ENCODE measurements around the gene IPPK. TPM values are rescaled to one million over a fixed set of nuclear protein-coding genes. Genes with fewer than 3 reads are reported as not detected.

IPPK gene
- total and polyA plus RNA-seq, 2 of the 8 experiments (the other 6 are each of a cell fraction or from before 2014, with no cell fraction given) = 10.5 to 13.6 TPM

DNA sequence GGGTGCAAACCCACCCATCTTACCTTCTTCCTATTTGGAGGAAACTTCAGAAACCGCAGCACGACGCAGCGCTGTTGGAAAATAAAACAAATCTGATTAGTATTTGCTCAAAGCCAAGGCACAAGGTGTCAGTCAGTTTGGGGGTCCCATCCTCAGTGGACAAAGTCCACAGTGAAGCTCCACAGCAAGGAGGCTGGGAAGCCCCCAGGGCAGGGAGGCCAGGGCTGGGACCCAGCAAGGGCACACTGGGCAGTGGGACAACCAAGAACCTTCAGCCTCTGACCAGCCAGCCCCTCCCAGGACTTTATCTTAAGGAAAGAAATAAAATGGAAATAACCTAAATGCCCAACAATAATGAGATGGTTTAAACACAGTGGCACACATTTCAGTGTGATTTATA is 11.3 kb downstream of the IPPK start:
- CTCF ChIA-PET (ENCODE audit: partially characterized antibody) = interaction anchor here (0.8 to 3.4 kb wide), 8 partner anchors 8 to 132 kb away, joined by 3 to 13 read pairs (median 3); partner anchors contain the start of gene IPPK
- no peak for FAIRE-seq

More for the DNA sequence above, 11.3 kb downstream of the IPPK start:
- Histone ChIP-seq H4K5ac (ENCODE audit: insufficient read length, low read depth, low read length) (no peak overlapping the region), H3K4me1 (replicated peaks in 1 of 4; ENCODE audit: control insufficient read depth in 3 of 4, insufficient read depth in 4 of 4, low read length in 3 of 4) (peaks cover 0 to 10% (median 3%) of the 10 kb centered on the region in 4 experiments; a peak in 4 of 7 replicates), H2BK15ac (ENCODE audit: low read length) (no peak overlapping the region), H2BK12ac (ENCODE audit: low read depth, low read length) (no peak overlapping the region), H4K20me1 (replicated peaks in 1 of 2; ENCODE audit: control insufficient read depth in 1 of 2, insufficient read depth in 2 of 2, low read length in 2 of 2) (peaks cover 7 to 15% of the 10 kb centered on the region in 2 experiments), H3K14ac (ENCODE audit: insufficient read length) (no peak overlapping the region), H3K4me3 (ENCODE audit: extremely low read depth in 1 of 4, insufficient read depth in 2 of 4, low read depth in 3 of 4, low read length in 4 of 4) (no peak overlapping the region), H3K27me3 (replicated peaks in 1 of 4; ENCODE audit: control insufficient read depth in 3 of 4, extremely low read depth in 1 of 4, insufficient read depth in 3 of 4, low read length in 3 of 4) (no peaks in the 10 kb centered on the region), H3K4me2 (ENCODE audit: insufficient read depth in 1 of 2, low read depth in 2 of 2, low read length in 2 of 2) (no peak overlapping the region), H2BK120ac (replicated peaks; ENCODE audit: low read depth, low read length) (no peak overlapping the region), H3K79me1 (ENCODE audit: low read depth, low read length) (peaks cover 9% of the 10 kb centered on the region), H3K36me3 (ENCODE audit: control insufficient read depth in 2 of 4, insufficient read depth in 4 of 4, low read length in 3 of 4) (peaks cover 0 to 4% (median 1%) of the 10 kb centered on the region in 4 experiments; a peak in 2 of 8 replicates), H2BK5ac (ENCODE audit: low read depth, low read length) (no peak overlapping the region), H3K18ac (ENCODE audit: extremely low read depth, low read length) (no peak overlapping the region), H2BK20ac (ENCODE audit: low read length) (no peak overlapping the region), H3K27ac (ENCODE audit: low read depth, low read length) (no peak overlapping the region), H3K4ac (replicated peaks; ENCODE audit: insufficient read length, low read depth, low read length) (no peak overlapping the region), H3K9ac (replicated peaks in 1 of 4; ENCODE audit: extremely low read depth in 1 of 4, low read depth in 3 of 4, low read length in 3 of 4) (no peak overlapping the region), H3K56ac (replicated peaks; ENCODE audit: insufficient read length, low read depth, low read length) (no peak overlapping the region), H2AFZ (ENCODE audit: low read length) (no peak overlapping the region), H3K23me2 (ENCODE audit: low read depth, low read length) (no peaks in the 10 kb centered on the region), H3K79me2 (ENCODE audit: control insufficient read depth in 1 of 2, insufficient read depth in 2 of 2, low read length in 2 of 2) (peaks cover 0 to 30% of the 10 kb centered on the region in 2 experiments; a peak in 3 of 4 replicates), H2AK5ac (ENCODE audit: low read depth, low read length) (no peak overlapping the region), H3K9me3 (ENCODE audit: insufficient read depth in 2 of 2, low read depth in 1 of 2, low read length in 1 of 2) (no peaks in the 10 kb centered on the region), H4K8ac (ENCODE audit: extremely low read depth, insufficient read depth, low read length) (no peak overlapping the region), H3K23ac (ENCODE audit: insufficient read length) (no peak overlapping the region), H4K91ac (replicated peaks; ENCODE audit: insufficient read length, low read length) (no peak overlapping the region)
- POLR2A ChIA-PET (ENCODE audit: partially characterized antibody) = no interaction called here
- WGBS, 2 experiments (ENCODE audit: extremely low coverage in 1 of 2, insufficient coverage in 1 of 2, insufficient read length in 1 of 2, insufficient replicate concordance in 2 of 2, low coverage in 1 of 2, low lambda C conversion rate in 2 of 2, missing lambda C conversion rate in 1 of 2) = 91% methylated on average over 4 of the region's 4 CpGs; no CpG with 5 or more reads in 1 of the 2 experiments
- TF ChIP-seq CHD1 (IDR thresholded peaks at IDR 0.05; ENCODE audit: low read depth, low read length) (no peak), CEBPB (IDR thresholded peaks at IDR 0.05; ENCODE audit: low read depth, low read length) (no peak), SAP30 (IDR thresholded peaks at IDR 0.05; ENCODE audit: insufficient read depth, insufficient replicate concordance, low read length) (no peak), SP1 (IDR thresholded peaks at IDR 0.05; ENCODE audit: low read depth, low read length) (no peak), RBBP5 (IDR thresholded peaks at IDR 0.05; ENCODE audit: borderline replicate concordance, low read depth, low read length) (no peak), BACH1 (IDR thresholded peaks at IDR 0.05; ENCODE audit: low read length) (no peak), CBX5 (IDR thresholded peaks at IDR 0.05; ENCODE audit: low read depth, low read length) (no peak), CTBP2 (IDR thresholded peaks at IDR 0.05; ENCODE audit: borderline replicate concordance, insufficient read depth, insufficient read length, low read length) (no peak), YY1 (IDR thresholded peaks at IDR 0.05; ENCODE audit: low read depth, low read length) (no peak)
- TF ChIP-seq, protein P1, sequence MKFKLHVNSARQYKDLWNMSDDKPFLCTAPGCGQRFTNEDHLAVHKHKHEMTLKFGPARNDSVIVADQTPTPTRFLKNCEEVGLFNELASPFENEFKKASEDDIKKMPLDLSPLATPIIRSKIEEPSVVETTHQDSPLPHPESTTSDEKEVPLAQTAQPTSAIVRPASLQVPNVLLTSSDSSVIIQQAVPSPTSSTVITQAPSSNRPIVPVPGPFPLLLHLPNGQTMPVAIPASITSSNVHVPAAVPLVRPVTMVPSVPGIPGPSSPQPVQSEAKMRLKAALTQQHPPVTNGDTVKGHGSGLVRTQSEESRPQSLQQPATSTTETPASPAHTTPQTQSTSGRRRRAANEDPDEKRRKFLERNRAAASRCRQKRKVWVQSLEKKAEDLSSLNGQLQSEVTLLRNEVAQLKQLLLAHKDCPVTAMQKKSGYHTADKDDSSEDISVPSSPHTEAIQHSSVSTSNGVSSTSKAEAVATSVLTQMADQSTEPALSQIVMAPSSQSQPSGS (IDR thresholded peaks at IDR 0.05; ENCODE audit: low read length) = no peak
- TF ChIP-seq, protein P2, sequence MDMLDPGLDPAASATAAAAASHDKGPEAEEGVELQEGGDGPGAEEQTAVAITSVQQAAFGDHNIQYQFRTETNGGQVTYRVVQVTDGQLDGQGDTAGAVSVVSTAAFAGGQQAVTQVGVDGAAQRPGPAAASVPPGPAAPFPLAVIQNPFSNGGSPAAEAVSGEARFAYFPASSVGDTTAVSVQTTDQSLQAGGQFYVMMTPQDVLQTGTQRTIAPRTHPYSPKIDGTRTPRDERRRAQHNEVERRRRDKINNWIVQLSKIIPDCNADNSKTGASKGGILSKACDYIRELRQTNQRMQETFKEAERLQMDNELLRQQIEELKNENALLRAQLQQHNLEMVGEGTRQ (IDR thresholded peaks at IDR 0.05; ENCODE audit: low read length) = no peak
- no peak for DNase-seq (ENCODE audit: low read depth in 1 of 2, low spot score in 2 of 2)

Measured in H1 (cell line).